ENCODE data around the gene DDX27. TPM values are rescaled to one million over a fixed set of nuclear protein-coding genes. Genes with fewer than 3 reads are reported as not detected.

The DDX27 gene
- total and polyA plus RNA-seq, 2 of the 13 experiments (the other 11 are each of a cell fraction or from before 2014, with no cell fraction given) = 42.6 to 72.8 TPM

- peak; percentile 39; the same call in 1 of the 2 replicates for TF ChIP-seq ATF2 (CRISPR knock-in tag; IDR thresholded peaks at IDR 0.05)
- TF ChIP-seq ETV5 (CRISPR knock-in tag; IDR thresholded peaks at IDR 0.05; ENCODE audit: borderline replicate concordance) = no peak
- TF ChIP-seq ZNF883 (CRISPR knock-in tag; IDR thresholded peaks at IDR 0.05; ENCODE audit: not compliant biosample characterization) = no peak
- 0 out of 2 replicates have a peak, but pooled peaks have one; percentile 20 for TF ChIP-seq SP5 (CRISPR knock-in tag; IDR thresholded peaks at IDR 0.05; ENCODE audit: borderline replicate concordance, low read depth)
- no peak for TF ChIP-seq MAX (IDR thresholded peaks at IDR 0.05)
- 0 out of 2 replicates have a peak, but pooled peaks have one; percentile 22 for TF ChIP-seq MAF1 (CRISPR knock-in tag; IDR thresholded peaks at IDR 0.05; ENCODE audit: borderline replicate concordance)
- no peak for TF ChIP-seq ZC3H13 (CRISPR knock-in tag; IDR thresholded peaks at IDR 0.05)
- TF ChIP-seq DMAP1 (CRISPR knock-in tag; IDR thresholded peaks at IDR 0.05) = no peak
- no peak for TF ChIP-seq ZNF816 (CRISPR knock-in tag; IDR thresholded peaks at IDR 0.05; ENCODE audit: borderline replicate concordance)
- TF ChIP-seq KMT2B (CRISPR knock-in tag; IDR thresholded peaks at IDR 0.05) = no peak
- TF ChIP-seq ZNF546 (CRISPR knock-in tag; conservative IDR thresholded peaks at IDR 0.05) = no peak
- TF ChIP-seq MXD4 (CRISPR knock-in tag; IDR thresholded peaks at IDR 0.05) = peak; percentile 47; the same call in 1 of the 2 replicates
- no peak for TF ChIP-seq THAP8 (CRISPR knock-in tag; IDR thresholded peaks at IDR 0.05; ENCODE audit: borderline replicate concordance)
- TF ChIP-seq ZNF563 (CRISPR knock-in tag; IDR thresholded peaks at IDR 0.05) = no peak
- no peak for TF ChIP-seq ZNF34 (CRISPR knock-in tag; IDR thresholded peaks at IDR 0.05; ENCODE audit: borderline replicate concordance)
- TF ChIP-seq CEBPG (CRISPR knock-in tag; IDR thresholded peaks at IDR 0.05) = peak; percentile 94
- TF ChIP-seq ZNF362 (CRISPR knock-in tag; IDR thresholded peaks at IDR 0.05; ENCODE audit: borderline replicate concordance) = no peak
- peak; percentile 22; the same call in 1 of the 2 replicates for TF ChIP-seq MIER3 (CRISPR knock-in tag; IDR thresholded peaks at IDR 0.05; ENCODE audit: borderline replicate concordance)
- no peak for TF ChIP-seq NPAS2 (CRISPR knock-in tag; IDR thresholded peaks at IDR 0.05; ENCODE audit: borderline replicate concordance)
- TF ChIP-seq NFYC (CRISPR knock-in tag; IDR thresholded peaks at IDR 0.05) = 0 out of 2 replicates have a peak, but pooled peaks have one; percentile 9
- no peak for TF ChIP-seq ZNF773 (CRISPR knock-in tag; IDR thresholded peaks at IDR 0.05; ENCODE audit: borderline replicate concordance)
- no peak for TF ChIP-seq PREB (CRISPR knock-in tag; IDR thresholded peaks at IDR 0.05)
- no peak for TF ChIP-seq MATR3 (CRISPR knock-in tag; IDR thresholded peaks at IDR 0.05)
- no peak for TF ChIP-seq ARNT2 (CRISPR knock-in tag; IDR thresholded peaks at IDR 0.05; ENCODE audit: low read depth)
- TF ChIP-seq ATF3 (CRISPR knock-in tag; IDR thresholded peaks at IDR 0.05) = peak; percentile 50
- TF ChIP-seq ZNF564 (CRISPR knock-in tag; IDR thresholded peaks at IDR 0.05) = no peak
- TF ChIP-seq POGZ (CRISPR knock-in tag; IDR thresholded peaks at IDR 0.05) = no peak
- no peak for TF ChIP-seq SATB2 (CRISPR knock-in tag; IDR thresholded peaks at IDR 0.05)
Observed at GRCh38 chr20:49287555-49288249, 68.5 kb downstream of the DDX27 start (continued).
